Measurements from ENCODE around the gene CIB4. TPM values are rescaled to one million over a fixed set of nuclear protein-coding genes. Genes with fewer than 3 reads are reported as not detected.

CIB4 gene
- total RNA-seq, 1 donor from 2014 or later, result not detected

DNA sequence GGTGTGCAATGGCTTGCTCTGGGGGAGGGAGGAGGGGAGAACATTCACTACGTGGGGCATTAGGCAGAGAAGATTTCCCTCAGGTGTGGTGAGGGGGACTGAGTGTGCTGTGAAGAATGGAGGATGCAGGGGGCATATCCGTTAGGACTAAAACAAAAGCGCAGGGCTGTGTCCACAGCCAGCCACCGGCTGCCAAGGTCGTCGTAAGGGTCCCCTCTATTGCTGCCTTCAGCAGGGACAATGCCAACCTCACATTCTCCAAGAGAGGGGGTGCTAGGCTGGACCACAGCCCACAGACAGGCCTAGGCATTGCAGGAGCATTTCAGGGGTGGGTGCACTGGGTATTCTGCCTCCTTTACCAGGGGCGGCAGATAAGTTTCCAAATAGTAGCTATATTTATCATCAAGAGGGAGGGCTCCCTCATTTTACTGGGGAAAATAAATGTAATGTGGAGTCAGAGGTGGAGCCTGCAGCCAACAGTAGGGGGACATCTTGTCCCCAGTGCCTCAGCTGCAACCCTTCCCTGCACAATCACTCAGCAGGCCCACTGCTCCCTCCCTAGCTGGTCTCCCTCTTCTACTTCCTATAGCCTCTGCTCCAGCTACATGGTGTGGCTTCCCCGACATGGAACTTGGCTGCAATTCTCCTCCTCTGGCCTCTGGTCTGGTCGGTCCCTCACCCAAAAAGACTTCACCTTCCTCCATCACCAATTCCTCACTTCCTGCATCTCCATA, 88.4 kb downstream of the CIB4 start:
- Histone ChIP-seq H3K4me3 (ENCODE audit: low read depth, low read length) (no peak overlapping the region), H3K36me3 (ENCODE audit: control insufficient read depth, insufficient read depth, low read length) (no peaks in the 10 kb centered on the region), H3K27me3 (ENCODE audit: control insufficient read depth, insufficient read depth, low read length) (peaks cover 5% of the 10 kb centered on the region)
- TF ChIP-seq CTCF (IDR thresholded peaks at IDR 0.05; ENCODE audit: insufficient read depth, low read length, severe bottlenecking), result no peak
- no peak for DNase-seq (ENCODE audit: low read depth)
- no peak for FAIRE-seq

DNA sequence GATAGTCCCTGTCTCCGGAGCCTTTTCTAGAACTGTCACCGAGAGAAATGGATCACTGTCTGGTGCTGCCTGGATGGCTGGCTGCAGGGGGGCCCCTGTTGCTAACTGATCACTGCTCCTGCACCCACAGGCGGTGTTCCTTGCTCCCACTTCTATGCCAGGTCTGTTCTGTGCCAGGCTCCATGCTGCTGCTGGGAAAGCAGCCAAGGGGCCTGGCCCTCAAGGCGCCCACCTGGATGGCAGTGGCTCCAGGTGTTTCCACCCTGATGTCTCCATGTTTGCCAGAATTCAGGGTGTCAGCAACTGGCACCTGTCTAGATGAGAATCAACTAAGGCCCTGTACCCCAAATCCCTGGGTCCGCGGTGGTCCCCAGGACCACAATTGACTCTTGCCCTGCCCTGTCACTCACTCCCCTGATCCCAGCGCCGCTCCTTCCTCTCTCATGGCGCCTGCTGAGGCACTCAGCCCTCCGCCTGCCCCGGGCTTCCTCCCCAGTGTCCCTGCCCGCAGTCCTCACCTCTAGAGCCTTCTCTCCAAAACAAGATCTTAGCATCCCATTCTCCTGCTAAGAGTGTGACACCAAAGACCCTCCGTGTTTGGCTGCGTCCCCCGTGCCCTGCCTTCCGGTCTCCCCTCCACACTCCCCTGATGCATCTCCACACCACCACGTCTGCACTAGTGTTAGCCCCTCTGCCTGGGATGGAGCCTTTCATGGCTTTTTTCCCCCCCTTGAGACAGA, 90.7 kb downstream of the CIB4 start:
- no peak for TF ChIP-seq CTCF (IDR thresholded peaks at IDR 0.05; ENCODE audit: insufficient read depth, low read length, severe bottlenecking)
- DNase-seq (ENCODE audit: low read depth), result no peak
- Histone ChIP-seq H3K36me3 (ENCODE audit: control insufficient read depth, insufficient read depth, low read length) (no peaks in the 10 kb centered on the region), H3K4me3 (ENCODE audit: low read depth, low read length) (no peak overlapping the region), H3K27me3 (ENCODE audit: control insufficient read depth, insufficient read depth, low read length) (peaks cover 2% of the 10 kb centered on the region)
- FAIRE-seq, result no peak

DNA sequence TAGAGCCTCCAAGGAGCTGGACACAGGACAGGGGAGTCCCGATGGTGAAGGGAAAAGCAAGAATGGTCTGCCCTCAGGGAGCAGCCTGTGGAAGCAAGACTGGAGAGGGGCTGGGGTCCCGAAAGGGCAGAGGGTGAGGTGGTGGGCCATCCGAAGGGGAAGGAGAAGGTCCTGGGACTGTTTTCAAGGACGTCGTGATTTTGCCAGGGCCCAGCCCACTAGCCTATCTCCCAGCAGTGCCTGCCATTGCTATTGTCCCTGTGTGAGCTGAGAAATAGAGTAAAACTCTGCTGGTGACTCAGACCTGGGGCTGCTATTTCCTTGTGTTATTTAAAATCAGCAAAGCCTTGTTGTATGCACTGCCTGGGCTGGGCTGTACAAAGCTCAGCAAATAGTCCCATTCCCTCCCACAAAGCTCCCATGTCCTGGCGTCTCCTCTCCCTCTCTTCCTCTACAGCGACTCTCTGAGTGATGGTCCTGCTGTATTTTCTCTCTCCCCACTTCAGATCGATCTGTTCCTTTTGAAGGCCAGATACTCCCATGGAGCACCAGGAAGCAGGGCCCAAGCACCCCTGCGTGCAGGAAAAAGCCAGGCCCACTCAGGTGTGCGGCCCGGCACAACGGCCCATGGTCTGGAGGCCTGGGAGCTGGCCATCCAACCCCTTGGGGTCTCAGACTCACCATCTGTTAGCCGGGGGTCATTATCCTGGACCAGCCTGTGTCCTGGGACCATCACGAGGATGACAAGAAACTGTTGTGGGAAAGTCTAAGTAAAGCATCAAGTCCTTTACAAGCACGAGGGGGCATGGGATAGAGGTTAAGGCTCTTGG, 98.3 kb downstream of the CIB4 start:
- no peak for TF ChIP-seq CTCF (IDR thresholded peaks at IDR 0.05; ENCODE audit: insufficient read depth, low read length, severe bottlenecking)
- Histone ChIP-seq H3K36me3 (ENCODE audit: control insufficient read depth, insufficient read depth, low read length) (no peaks in the 10 kb centered on the region), H3K4me3 (ENCODE audit: low read depth, low read length) (no peak overlapping the region), H3K27me3 (ENCODE audit: control insufficient read depth, insufficient read depth, low read length) (peaks cover 1% of the 10 kb centered on the region)
- DNase-seq (ENCODE audit: low read depth) (no peak), FAIRE-seq (peak; percentile 73)

- FAIRE-seq (no peak), DNase-seq (ENCODE audit: low read depth) (no peak)
- Histone ChIP-seq H3K4me3 (ENCODE audit: low read depth, low read length) (no peak overlapping the region), H3K27me3 (ENCODE audit: control insufficient read depth, insufficient read depth, low read length) (peaks cover 1% of the 10 kb centered on the region), H3K36me3 (ENCODE audit: control insufficient read depth, insufficient read depth, low read length) (no peaks in the 10 kb centered on the region)
- TF ChIP-seq CTCF (IDR thresholded peaks at IDR 0.05; ENCODE audit: insufficient read depth, low read length, severe bottlenecking), result no peak
Observed at GRCh38 chr2:26542194-26542455, 99.0 kb downstream of the CIB4 start.

- DNase-seq (ENCODE audit: low read depth), result no peak
- H3K4me3 ChIP-seq (ENCODE audit: low read depth, low read length), result no peak overlapping the region
- peak; percentile 55 for FAIRE-seq
Observed at GRCh38 chr2:26541401-26542193, 99.6 kb downstream of the CIB4 start.

More at GRCh38 chr2:26541401-26542193, 99.6 kb downstream of the CIB4 start:
- no peak for TF ChIP-seq CTCF (IDR thresholded peaks at IDR 0.05; ENCODE audit: insufficient read depth, low read length, severe bottlenecking)
- H3K27me3 ChIP-seq (ENCODE audit: control insufficient read depth, insufficient read depth, low read length), result peaks cover 1% of the 10 kb centered on the region
- H3K36me3 ChIP-seq (ENCODE audit: control insufficient read depth, insufficient read depth, low read length), result no peaks in the 10 kb centered on the region

All from bronchial epithelial cell (primary cell).